HG02870 (cell line): Measurements from ENCODE around the gene RHBG.

Source experiments
- ATAC-seq: cut with Tn5 transposase; IDR thresholded peaks from one replicate; pipeline ENCODE4 v1.9.1; 2021; ENCODE audit warnings: mild to moderate bottlenecking, moderate library complexity; ENCODE audit not compliant: unreplicated experiment

Gene RHBG

DNA sequence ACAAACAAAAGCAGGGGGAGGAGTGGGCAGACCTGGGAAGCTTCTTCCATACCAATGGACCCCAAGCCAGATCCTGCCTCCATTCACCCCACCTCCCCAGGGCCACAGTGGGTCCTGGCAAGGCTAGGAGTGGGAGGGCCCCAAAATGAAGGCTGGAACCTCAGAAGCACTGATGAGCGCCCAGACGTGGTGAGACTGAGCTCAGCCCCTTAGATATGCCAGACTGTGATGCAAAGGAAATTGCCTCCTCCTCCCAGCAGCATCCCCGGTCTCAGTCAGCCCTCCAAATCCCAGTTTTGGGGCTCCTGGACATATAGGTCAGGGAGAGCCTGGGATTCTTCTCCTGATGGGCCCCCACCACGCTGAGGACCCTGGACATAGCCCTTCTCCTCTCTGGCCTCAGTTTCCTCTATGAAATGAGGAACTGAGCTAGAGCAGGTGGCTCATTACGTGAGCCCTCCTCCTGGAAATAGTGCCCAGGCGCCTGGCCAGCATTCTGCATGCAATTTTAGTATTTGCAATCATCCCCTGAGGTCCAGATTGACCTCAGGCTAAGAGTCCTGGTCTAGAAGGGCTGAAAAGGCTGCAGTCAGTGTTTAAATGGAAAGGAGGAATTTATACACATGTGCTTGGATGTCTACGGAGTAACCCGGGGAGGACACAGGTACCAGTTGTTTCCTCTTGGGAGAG lies 33.5 kb downstream of the RHBG start:
- ATAC-seq, result no peak

DNA sequence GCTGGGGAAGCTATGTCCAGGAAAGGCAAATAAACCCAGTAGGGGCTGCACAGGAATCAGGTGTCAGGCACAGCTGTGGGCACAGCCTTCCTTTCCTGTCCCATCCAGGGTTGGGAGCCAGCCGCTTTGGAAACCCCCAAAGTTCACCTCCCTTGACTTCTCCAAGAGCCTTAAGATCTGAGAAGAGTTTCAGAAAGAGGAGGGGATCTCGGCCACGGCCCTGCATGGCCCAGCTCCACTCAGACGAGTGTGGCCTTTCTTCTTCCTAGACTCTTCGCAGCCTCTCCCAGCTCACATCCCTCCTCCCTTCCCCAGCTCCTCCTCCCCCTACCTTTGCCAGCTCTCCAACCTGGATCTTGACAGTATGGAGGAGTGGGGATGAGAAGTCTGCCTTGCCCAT lies 36.7 kb downstream of the RHBG start:
- ATAC-seq, result no peak

DNA sequence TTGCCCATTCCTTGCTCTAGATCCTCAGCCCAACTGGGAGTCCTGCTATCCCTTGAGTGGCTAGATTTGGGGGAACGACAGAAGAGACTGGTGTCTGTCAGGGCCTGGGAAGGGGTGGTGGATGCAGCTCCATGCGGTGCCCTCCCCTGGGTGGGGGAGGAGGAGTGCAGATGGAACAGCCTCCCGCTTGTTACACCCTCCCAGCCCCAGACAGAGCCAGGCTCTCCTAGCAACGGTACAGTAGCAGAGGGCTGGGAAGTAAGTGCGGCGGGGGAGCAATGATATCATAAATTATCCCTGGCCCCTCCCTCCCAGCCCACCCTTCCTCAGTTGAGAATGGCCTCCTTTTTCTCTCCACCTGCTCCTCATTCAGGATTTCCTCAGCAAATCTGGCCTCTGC lies 37.2 kb downstream of the RHBG start:
- no peak for ATAC-seq

GRCh38 chr1:156407344-156407743 lies 38.3 kb downstream of the RHBG start:
- ATAC-seq, result no peak

DNA sequence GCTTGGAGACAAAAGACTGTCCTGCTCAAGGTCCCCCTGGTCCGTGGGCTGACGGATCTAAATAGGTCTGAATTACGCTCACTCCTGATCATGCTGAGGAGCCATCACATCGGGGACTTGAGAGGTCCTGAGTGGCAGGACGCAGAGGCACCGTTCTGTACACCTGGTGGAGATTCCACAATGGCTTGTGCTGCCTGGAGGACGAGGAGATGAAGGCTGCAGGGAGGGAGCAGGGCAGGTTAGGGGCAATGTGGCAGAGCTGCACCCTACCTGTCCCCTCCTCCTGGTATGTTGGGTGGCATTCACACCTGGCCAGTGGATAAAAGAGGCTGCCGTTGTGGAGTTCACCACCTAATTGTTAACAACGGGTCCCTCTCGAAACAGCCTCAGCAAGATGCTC lies 38.7 kb downstream of the RHBG start:
- ATAC-seq, result no peak

- ATAC-seq, result no peak
These were observed 40.4 kb downstream of the RHBG start for GRCh38 chr1:156409439-156409838.

DNA sequence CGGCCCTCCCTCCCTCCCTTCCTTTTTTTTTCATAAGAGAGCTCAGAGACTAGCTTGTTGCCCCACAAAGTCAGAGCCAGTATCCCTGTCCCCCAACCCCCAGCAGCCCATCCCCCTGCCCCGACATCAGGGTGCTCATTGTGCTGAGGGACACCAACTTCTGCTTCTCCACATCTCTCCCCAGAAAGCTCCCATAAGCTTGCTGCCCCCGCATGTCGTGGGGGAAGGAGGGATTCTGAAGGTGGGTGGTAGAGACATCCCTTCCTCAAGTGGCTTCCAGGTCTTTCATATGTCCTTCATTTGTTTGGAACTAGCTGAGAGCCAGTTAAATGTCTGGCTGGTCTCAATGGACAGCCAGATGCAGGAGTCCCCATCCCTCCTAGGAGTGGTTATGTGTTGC lies 41.2 kb downstream of the RHBG start:
- ATAC-seq, result no peak

DNA sequence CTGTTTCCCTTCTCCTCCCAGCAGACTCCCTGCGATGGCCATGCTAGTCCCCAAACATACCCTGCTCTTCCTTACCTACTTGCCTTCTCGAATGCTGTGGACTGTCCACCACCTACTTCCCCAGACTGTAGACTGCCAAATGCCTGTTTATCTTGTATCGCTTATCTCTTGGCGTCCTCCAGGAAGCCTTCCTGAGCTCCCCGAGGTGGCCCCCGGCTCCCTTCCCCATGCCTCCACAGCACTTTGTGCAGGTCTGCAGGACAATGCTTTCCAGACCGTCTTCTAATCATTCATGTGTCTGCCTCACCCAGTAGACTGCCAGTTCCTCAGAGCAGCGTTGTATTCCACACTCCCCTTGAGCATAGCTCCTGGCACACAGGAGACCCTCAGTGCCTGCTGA lies 41.7 kb downstream of the RHBG start:
- no peak for ATAC-seq

GRCh38 chr1:156412653-156413321 lies 43.8 kb downstream of the RHBG start:
- no peak for ATAC-seq

GRCh38 chr1:156413391-156414246 lies 44.6 kb downstream of the RHBG start:
- ATAC-seq, result no peak

DNA sequence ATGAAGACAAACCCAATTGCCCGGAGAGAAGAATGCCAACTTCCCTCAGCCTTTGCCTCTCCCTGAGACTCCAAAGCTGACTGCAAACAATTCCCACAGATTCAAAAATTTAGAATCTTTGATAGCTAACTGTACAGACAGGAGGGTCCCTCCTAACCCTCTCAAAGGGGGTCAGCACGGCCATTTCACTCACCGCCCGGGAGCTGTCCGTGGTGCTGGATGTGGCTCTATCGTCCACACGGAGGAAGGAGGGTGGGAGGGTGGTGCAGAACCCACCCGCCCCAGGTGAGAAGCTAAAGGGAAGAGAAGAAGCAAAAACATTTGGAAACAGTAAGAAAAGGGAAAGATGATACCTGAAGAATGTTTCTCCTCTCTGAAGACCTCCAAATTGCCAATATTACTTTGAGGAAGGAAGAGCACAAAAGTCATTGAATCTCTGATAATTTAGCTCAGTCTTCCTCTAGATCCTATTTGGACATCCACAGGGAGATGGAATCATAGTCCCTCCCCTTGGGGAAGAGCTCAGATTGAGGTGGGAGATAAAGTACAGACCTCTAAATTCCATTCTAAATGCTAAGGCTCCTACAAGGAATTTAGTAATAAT lies 45.6 kb downstream of the RHBG start:
- no peak for ATAC-seq

DNA sequence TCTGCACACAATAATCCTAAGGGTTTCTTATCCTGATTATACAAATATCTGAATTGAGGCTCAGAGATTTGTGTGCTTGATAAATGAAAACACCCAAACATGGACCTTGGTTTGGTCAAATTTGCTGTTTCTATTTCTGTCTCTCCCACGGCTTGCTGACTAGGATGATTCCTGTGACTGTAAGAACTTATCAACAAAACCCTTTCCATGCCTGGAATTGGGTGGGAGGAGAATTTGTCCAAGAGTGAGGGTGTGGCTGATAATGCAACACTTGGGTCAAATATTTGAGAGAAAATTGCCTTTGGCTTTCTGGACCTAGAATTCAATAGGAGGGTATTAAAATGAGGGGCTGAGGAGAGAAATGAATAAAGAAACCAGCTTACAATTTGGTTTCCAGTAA lies 48.0 kb downstream of the RHBG start:
- ATAC-seq, result no peak

DNA sequence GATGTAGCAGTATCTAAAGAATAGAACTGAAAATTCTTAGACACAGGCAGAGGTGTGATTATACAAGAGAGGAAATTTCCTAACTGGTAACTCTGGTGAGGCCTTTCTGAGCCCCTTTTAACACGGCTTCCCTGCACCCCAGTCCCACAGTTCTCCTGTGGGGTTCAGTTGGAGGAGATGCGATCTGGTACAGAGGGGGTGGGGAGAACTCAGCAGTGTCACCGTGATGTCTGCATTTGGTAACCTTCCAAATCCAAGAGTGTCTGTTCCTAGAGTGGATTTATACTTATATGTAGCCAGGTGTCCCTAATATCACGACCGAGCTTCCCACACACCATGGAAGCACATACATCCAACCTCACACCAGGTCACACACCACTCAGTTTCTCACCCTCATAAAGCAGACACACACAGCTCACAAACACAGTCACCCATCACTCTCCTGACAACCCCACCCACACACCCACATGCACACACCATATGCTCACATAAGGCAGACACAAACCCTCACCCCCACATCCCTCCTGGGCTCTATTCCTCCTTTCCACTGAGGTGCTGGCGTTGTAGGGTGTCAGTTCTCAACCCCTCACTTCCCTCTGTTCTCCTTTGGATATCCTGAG lies 48.5 kb downstream of the RHBG start:
- ATAC-seq, result no peak

DNA sequence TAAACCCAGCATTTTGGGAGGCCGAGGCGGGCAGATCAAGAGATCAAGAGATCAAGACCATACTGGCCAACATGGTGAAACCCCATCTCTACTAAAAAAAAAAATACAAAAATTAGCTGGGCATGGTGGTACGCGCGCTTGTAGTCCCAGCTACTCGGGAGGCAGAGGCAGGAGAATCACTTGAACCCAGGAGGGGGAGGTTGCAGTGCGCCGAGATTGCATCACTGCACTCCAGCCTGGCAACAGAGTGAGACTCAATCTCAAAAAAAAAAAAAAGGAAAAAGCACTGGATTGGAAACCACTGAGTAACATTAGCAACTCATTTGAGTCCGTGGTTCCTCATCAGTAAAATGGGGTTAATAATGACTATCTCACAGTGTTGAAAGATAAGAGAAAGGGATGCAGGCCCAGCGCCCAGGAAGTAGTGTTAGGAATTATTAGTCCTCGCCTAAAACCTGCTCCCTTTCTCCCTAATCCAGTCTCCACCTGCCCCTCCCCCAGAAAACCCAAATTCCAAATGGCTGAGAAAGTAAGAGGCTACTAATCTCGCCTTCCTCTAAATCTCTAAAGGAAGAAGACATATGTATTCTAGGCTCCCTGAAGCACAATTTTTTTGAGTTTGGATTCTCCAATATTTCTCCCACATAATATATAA lies 49.5 kb downstream of the RHBG start:
- ATAC-seq, result no peak

GRCh38 chr1:156419854-156420204 lies 50.8 kb downstream of the RHBG start:
- ATAC-seq, result no peak

DNA sequence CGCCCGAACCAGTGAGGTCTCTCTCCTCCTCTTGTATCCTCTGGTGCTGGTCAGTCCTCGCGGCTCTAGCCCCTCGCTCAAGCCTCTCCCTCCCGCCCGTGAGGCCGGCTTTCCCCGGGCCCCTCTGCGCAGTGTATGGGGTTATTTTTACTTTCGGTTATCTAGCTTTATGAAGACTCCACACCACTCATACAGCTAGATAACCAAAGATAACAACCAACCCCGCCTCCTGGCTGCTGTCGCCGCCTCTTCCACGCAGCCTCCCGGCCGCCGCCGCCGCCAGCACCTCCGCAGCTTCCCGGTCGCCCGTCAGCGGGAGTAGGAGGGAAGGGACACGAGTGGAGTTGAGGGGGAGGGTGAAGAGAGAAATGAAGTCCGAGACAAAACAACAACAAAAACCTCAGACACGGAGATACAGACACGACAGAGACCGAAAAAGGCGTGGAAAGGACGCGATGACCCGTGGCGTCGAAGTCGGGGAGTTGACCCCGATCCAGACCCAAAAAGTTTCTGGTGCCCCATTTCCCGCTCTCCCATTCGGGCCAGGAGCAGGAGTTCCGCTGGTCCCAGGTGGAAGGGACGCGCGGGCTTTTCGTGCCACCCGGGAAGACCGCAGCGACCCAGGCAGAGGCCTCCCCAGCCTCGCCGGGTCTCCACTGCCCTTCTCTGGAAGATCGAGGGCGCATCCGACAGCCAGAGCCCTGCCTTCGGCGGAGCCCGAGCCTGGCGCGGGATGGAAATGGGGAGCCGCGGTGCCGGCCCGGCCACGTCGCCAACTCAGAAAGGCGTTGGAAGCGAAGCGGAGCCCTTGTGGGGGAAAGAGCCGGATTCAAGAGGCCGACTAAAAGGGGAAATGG lies 51.4 kb downstream of the RHBG start:
- ATAC-seq, result no peak

- peak; percentile 76 for ATAC-seq
These were observed 52.3 kb downstream of the RHBG start for GRCh38 chr1:156421062-156421938.

DNA sequence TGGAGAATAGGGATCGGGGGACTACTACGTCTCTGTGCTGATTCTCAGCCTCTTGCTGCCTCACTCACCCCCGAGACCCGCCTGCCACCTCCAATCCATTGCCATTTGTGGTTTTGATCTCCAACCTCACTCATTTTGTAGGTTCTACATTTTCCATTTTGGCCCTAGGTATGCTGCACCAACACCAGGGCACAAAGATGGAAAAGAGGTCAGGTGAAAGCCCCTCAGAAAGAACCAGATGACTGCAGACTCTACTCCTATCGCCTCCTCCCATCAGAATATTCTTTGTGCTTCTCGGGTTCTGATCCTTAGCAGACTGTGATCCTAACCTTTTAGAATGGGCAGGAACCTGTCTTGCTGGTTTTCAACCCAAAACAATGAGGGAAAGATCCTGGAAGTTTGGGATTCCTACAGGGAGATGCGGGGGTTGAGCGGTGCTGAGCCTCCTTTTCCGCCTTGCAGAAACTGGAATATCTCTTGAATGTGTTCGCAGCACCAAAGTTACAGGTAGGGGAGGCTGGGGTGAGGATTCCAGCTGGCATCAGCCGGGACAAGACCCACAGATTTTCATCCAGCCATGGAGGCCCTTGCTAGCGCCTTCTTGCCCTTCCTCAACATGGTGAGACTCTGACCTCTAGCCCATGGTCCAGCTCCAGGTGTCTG lies 53.1 kb downstream of the RHBG start:
- ATAC-seq, result no peak
